GM21390 (cell line): ENCODE results near the gene PROS1.
"Not testable (repeated sequence)": the region's sequence is repeated elsewhere in the genome, so short reads cannot be mapped to it uniquely, and the experiment has no call there.

ENCODE experiments used
- ATAC-seq: cut with Tn5 transposase; IDR thresholded peaks from one replicate; pipeline ENCODE4 v1.9.1; 2021; ENCODE audit not compliant: unreplicated experiment

The PROS1 gene

DNA sequence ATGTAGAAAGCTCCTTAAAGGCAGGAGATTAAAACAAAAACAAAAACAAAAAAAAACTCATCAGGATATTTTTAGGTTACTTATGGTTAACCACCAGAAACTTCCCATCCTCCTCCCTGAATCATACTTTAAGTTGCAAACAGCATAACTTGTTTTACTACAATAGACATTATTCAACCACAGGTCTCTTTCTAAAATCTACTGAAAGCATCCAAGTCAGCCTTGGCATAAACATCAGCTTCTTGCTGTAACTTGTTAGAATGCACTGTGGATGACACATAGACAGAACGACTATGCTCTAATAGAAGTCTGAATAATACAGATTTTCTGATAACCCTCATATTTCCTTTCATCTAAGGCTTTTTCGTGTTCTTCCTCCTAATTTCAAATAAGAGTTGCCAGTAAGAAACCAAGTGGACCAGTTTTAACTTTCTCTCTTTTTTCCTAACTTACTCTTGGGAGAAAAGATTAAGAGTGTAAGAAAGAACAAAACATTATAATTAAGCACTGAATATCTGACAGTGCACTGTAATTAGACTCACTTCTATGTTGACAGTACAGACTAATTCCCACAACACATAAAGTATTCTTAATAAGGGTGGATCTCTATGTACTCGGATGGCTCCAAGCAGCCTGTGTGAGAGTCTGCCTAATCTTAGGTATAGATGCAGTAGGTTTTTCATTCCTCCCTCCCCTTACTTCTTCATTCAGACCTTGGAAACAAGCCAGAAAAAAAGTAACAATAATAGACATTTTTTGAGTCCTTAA is 95.3 kb downstream of the PROS1 start:
- ATAC-seq = not testable (repeated sequence)

DNA sequence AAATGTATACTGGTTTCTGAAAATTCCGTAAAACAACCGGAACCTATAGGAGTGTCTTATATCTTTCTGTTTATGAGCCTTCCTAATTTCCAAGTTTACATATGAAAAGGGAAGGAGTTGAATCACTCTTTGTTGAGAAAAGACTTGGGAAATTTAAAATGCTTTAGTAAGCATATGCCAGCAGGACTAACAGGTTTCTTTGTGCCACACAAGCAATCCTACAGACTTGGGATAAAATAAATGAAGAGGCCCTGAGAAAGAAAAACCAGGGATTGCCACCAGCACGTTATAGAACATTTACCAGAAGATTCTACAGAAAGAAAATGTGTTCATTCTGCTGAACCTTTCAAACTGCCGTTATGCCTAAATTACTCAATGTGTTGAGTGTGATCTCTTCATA is 96.3 kb downstream of the PROS1 start:
- ATAC-seq = not testable (repeated sequence)

DNA sequence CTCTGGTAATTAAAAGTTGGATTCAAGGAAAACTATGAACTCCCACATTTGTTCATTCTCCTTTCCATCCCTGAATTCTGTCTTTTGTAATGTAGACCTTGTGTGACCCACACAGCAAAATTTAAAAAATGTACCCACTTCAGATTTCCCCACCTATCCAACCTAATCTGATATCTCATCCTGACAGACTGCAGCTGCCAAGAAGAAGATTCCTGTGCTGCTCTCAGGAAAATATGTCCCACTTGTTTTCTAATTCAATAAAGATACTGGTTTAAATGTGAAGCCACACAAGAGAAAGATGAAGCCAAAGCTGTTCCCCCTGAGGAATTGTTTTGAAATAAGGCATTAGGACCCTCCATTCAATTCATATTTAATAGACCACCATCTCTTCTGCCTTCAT is 100.3 kb downstream of the PROS1 start:
- not testable (repeated sequence) for ATAC-seq

DNA sequence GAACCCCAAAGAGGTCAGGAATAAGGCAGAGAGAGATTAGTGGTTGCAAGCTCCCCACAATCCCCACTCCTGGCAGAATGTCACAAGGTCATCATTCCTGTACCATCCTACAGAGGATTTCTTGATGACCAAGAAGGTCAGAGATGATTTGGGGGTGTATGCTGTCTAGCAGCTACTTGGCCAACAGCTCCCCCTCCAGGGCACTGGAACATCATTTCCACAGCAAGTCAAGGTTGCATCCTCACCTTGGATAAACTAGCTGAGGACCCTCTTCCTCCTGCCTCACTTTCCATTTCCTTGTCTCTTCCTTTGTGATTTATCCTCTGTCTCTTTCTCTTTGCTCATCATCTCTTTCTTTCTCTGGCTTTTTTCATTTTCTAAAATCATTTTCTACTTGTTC is 106.3 kb downstream of the PROS1 start:
- no peak for ATAC-seq

DNA sequence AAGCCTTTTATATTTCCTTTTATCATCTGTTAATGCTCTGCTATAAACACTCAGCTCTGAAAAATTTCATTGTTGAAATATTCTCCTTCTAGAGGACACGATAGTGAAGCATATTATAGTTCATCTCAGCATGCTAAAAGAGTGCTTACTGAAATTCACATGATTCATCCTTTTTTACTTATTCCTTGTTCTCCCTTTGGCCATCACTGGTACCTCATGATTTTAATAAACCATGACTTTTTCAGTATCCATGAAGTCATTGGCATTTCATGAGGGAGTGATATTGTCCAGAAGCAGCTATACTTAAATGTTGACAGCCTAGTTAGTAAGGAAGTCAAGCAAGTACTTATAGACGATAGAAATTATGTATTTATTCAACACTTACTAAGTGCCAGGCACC is 112.7 kb downstream of the PROS1 start:
- no peak for ATAC-seq

DNA sequence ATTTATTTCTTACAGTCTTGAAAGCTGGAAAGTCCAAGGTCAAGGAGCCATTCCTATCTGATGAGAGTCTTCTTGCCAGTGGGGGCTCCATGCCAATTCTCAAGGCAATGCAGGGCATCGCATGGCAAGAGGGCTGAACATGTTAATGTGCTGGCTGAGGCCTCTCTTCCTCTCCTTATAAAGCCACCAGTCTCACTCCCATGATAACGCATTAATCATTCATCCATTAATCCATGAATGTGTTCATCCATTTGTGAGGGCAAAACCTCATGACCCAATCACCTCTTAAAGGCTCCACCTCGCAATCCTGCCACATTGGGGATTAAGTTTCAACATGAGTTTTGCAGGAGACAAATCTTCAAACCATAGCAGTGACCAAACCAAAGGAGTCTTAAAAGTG is 118.3 kb downstream of the PROS1 start:
- ATAC-seq = no peak

DNA sequence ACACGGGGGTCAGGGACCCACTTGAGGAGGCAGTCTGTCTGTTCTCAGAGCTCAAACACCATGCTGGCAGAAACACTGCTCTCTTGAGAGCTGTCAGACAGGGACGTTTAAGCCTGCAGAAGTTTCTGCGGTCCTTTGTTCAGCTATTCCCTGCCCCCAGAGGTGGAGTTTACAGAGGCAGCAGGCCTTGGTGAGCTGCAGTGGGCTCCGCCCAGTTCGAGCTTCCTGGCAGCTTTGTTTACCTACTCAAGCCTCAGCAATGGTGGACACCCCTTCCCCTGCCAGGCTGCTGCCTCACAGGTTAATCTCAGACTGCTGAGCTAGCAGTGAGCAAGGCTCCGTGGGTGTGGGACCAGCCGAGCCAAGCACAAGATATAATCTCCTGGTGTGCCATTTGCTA is 121.5 kb downstream of the PROS1 start:
- ATAC-seq = not testable (repeated sequence)

DNA sequence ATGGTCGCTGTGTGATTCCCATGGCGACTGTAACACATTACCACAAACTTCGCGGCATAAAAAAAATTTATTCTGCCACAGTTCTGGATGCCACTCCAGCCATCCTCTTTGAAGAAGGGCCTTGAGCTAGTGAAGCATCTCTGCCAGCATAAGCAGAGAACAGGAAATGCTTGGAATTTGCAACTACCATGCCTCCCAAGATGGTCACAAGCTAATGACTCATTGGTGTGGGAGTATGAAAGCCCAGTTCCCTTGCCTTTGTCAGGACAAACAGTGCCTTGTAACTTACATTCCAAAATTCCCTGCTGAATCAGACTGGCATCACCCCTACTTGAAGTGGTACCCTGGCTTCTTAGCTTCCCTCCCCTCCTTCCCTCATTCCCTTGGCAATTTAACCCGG is 129.7 kb downstream of the PROS1 start:
- no peak for ATAC-seq

DNA sequence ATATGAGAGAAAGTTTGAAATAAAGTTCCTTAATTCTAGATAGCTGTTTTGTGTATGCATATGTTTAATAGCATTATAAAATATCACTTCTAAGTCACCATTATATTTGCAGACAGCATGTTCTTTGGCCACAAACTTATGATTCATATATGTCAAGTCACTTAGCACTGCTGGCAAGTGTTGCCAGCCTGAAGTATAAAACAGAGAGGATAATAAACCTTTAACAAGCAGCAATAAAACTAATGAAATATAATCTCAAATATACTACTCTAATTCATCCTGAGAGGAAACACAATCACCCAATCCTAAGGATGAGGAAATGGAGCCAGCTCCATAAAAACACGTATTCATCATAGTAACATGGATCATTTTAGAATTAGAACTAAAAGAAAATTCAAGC is 134.5 kb downstream of the PROS1 start:
- not testable (repeated sequence) for ATAC-seq
